WTC11 (cell line): ENCODE results near the gene OR6B3. TPM values are rescaled to one million over a fixed set of nuclear protein-coding genes. Genes with fewer than 3 reads are reported as not detected.

ENCODE experiments used
- ATAC-seq: fragments of 200-7000 bp; cut with Tn5 transposase; 2 replicates; pipeline ENCODE4 v1.10.0; 2021; ENCODE audit warnings: mild to moderate bottlenecking, moderate library complexity
- CTCF ChIA-PET: fragments of 300-600 bp; sonication (Branson Sonifier 250); formaldehyde crosslinking; loops from one replicate; lab custom pipeline; 2021; ENCODE audit warnings: antibody characterized with exemption; lab: Charles Lee
- POLR2A ChIA-PET: fragments of 350-600 bp; sonication (Branson Sonifier 250); formaldehyde crosslinking; loops from one replicate; lab custom pipeline; 2021; ENCODE audit warnings: antibody characterized with exemption; lab: Charles Lee
- DNase-seq: peaks from one replicate; pipeline ENCODE4 v3.0.0; 2021; ENCODE audit warnings: low spot score
- H3K27ac Mint-ChIP-seq: 2 replicates; pipeline ENCODE4 v1.8.0; 2021; ENCODE audit warnings: mixed read lengths
- H3K27me3 Mint-ChIP-seq: 2 replicates; pipeline ENCODE4 v1.8.0; 2021; ENCODE audit warnings: low read depth, mild to moderate bottlenecking, moderate library complexity, mixed read lengths
- H3K36me3 Mint-ChIP-seq: 2 replicates; pipeline ENCODE4 v1.8.0; 2021; ENCODE audit warnings: mixed read lengths
- H3K4me1 Mint-ChIP-seq: 2 replicates; pipeline ENCODE4 v1.8.0; 2022; ENCODE audit warnings: mixed read lengths
- H3K4me3 Mint-ChIP-seq: 2 replicates; pipeline ENCODE4 v1.8.0; 2021; ENCODE audit warnings: mild to moderate bottlenecking, moderate library complexity, mixed read lengths
- H3K9me3 Mint-ChIP-seq: 2 replicates; pipeline ENCODE4 v1.8.0; 2021; ENCODE audit warnings: mixed read lengths
- FOXJ3 ChIP-seq: sonication (generic); formaldehyde crosslinking; IDR thresholded peaks from 2 replicates; pipeline ENCODE4 v1.9.0; 2021; ENCODE audit warnings: missing genetic modification reagents, mild to moderate bottlenecking, borderline replicate concordance
- FOXP1 ChIP-seq: sonication (generic); formaldehyde crosslinking; IDR thresholded peaks from 2 replicates; pipeline ENCODE4 v1.8.0; 2022; ENCODE audit warnings: missing genetic modification reagents, mild to moderate bottlenecking, moderate library complexity, borderline replicate concordance
- IRF2 ChIP-seq: sonication (generic); formaldehyde crosslinking; IDR thresholded peaks from 2 replicates; pipeline ENCODE4 v1.8.0; 2022; ENCODE audit warnings: low read depth, missing genetic modification reagents, borderline replicate concordance
- NFE2L1 ChIP-seq: sonication (generic); formaldehyde crosslinking; IDR thresholded peaks from 2 replicates; pipeline ENCODE4 v1.8.1; 2023; ENCODE audit warnings: missing genetic modification reagents
- NR1H2 ChIP-seq: sonication (generic); formaldehyde crosslinking; IDR thresholded peaks from 2 replicates; pipeline ENCODE4 v1.9.0; 2021; ENCODE audit warnings: mild to moderate bottlenecking, moderate library complexity, missing genetic modification reagents
- SP1 ChIP-seq: sonication (generic); formaldehyde crosslinking; conservative IDR thresholded peaks from 2 replicates; pipeline ENCODE4 v1.8.1; 2022; ENCODE audit warnings: missing genetic modification reagents
- total RNA-seq: library from RNA; stranded (reverse); gene quantifications from 3 replicates; pipeline ENCODE4 v1.2.3, GENCODE V29; 2021
- TF ChIP-seq, protein P1 (sequence below): sonication (generic); formaldehyde crosslinking; IDR thresholded peaks from 2 replicates; pipeline ENCODE4 v1.8.0; 2022; ENCODE audit warnings: mild to moderate bottlenecking, missing genetic modification reagents
- TF ChIP-seq, protein P2 (sequence below): sonication (generic); formaldehyde crosslinking; IDR thresholded peaks from 2 replicates; pipeline ENCODE4 v1.8.1; 2022; ENCODE audit warnings: mild to moderate bottlenecking, moderate library complexity, missing genetic modification reagents
- TF ChIP-seq, protein P3 (sequence below): sonication (generic); formaldehyde crosslinking; IDR thresholded peaks from 2 replicates; pipeline ENCODE4 v1.8.1; 2023; ENCODE audit warnings: mild to moderate bottlenecking, moderate library complexity, missing genetic modification reagents
- TF ChIP-seq, protein P4 (sequence below): fragments of 250-450 bp; sonication (Bioruptor Pico); IDR thresholded peaks from 2 replicates; pipeline ENCODE4 v1.9.0; 2021; ENCODE audit warnings: moderate library complexity, mild to moderate bottlenecking, inconsistent platforms, borderline replicate concordance
- TF ChIP-seq, protein P5 (sequence below): fragments of 250-450 bp; sonication (Bioruptor Pico); IDR thresholded peaks from 2 replicates; pipeline ENCODE4 v1.9.0; 2021; ENCODE audit warnings: mild to moderate bottlenecking
- TF ChIP-seq, protein P6 (sequence below): sonication (generic); formaldehyde crosslinking; IDR thresholded peaks from 2 replicates; pipeline ENCODE4 v1.8.1; 2023; ENCODE audit warnings: mild to moderate bottlenecking, missing genetic modification reagents, moderate library complexity

The OR6B3 gene
- total RNA-seq, 1 experiment from 2014 or later, result not detected

DNA sequence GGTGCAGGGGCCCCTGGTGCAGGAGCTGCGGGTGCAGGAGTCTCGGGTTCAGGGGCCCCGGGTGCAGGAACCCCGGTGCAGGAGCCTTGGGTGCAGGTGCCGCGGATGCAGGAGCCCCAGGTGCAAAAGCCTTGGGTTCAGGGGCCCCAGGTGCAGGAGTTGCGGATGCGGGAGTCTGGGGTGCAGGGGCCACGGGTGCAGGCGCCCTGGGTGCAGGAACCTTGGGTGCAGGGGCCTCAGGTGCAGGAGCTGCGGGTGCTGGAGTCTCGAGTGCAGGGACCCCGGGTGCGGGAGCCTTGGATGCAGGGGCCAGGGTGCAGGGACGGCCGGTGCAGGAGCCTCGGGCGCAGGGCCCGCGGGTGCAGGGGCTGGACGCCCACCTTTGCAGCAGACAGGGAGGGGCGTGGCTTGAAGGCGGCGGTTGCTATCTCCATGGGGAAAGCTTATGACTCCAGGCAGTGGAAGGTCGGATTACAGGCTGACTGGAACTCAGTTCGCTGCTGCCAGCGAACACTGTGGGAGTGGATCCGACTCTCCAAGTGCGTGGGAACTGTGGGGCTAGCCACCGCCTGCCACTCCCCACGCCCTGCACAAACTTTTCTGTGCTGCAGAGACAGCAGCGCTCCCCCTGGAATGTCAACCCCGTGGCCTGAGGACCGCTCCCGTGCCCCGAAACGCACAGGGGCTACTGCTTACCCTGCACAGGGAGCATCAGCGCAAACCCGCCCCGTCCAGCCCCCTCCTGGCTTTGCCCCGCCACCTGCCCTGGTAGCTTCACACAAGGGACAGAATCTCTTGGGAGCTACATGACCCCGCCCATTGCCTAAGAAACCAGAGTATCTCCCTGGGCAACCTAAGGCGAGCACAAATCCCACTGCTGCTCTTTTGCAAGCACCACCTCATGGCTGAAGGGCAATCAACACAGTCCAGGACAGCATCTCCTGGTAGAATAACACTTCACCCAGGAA is 42.5 kb upstream of the OR6B3 start:
- DNase-seq, result peak; percentile 63
- Mint-ChIP-seq H3K36me3 (no peaks in the 10 kb centered on the region), H3K27me3 (peaks cover 46% of the 10 kb centered on the region), H3K9me3 (peaks cover 18% of the 10 kb centered on the region), H3K4me3 (peak overlapping the region; percentile 81), H3K4me1 (peaks cover 11% of the 10 kb centered on the region), H3K27ac (no peak overlapping the region)
- POLR2A ChIA-PET, result no interaction called here
- TF ChIP-seq NFE2L1, result no peak
- TF ChIP-seq, protein P1, sequence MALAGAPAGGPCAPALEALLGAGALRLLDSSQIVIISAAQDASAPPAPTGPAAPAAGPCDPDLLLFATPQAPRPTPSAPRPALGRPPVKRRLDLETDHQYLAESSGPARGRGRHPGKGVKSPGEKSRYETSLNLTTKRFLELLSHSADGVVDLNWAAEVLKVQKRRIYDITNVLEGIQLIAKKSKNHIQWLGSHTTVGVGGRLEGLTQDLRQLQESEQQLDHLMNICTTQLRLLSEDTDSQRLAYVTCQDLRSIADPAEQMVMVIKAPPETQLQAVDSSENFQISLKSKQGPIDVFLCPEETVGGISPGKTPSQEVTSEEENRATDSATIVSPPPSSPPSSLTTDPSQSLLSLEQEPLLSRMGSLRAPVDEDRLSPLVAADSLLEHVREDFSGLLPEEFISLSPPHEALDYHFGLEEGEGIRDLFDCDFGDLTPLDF (CRISPR knock-in tag), result no peak
- TF ChIP-seq, protein P2, sequence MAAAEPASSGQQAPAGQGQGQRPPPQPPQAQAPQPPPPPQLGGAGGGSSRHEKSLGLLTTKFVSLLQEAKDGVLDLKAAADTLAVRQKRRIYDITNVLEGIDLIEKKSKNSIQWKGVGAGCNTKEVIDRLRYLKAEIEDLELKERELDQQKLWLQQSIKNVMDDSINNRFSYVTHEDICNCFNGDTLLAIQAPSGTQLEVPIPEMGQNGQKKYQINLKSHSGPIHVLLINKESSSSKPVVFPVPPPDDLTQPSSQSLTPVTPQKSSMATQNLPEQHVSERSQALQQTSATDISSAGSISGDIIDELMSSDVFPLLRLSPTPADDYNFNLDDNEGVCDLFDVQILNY (CRISPR knock-in tag), result 0 out of 2 replicates have a peak, but pooled peaks have one; percentile 31
- TF ChIP-seq, protein P3, sequence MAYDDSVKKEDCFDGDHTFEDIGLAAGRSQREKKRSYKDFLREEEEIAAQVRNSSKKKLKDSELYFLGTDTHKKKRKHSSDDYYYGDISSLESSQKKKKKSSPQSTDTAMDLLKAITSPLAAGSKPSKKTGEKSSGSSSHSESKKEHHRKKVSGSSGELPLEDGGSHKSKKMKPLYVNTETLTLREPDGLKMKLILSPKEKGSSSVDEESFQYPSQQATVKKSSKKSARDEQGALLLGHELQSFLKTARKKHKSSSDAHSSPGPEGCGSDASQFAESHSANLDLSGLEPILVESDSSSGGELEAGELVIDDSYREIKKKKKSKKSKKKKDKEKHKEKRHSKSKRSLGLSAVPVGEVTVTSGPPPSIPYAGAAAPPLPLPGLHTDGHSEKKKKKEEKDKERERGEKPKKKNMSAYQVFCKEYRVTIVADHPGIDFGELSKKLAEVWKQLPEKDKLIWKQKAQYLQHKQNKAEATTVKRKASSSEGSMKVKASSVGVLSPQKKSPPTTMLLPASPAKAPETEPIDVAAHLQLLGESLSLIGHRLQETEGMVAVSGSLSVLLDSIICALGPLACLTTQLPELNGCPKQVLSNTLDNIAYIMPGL, result 0 out of 2 replicates have a peak, but pooled peaks have one; percentile 43
- CTCF ChIA-PET, result interaction anchor here (0.7 to 2.3 kb wide), 9 partner anchors 29 to 272 kb away, joined by 3 to 14 read pairs (median 4); no protein-coding TSS in a partner anchor
- peak; percentile 93 for ATAC-seq

DNA sequence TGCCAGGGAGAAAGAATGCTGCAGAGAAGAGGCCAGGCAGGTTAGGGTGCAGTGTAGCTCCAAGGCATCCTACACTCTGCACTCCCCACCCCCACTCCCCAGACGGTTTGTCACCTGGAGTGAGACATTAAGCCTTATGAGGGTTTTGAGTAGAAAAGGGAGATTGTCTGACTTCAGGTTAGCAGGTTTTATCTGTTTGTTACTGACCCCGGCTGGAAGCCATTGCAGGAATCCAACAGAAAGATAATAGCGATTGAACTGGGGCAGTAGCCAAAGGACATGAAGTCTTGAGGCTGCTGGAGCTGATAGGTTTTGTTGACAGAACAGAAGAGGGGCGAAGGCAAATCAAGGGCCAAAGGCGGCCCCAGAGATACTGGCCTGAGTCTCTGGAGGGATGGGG is 36.0 kb upstream of the OR6B3 start:
- H3K27ac Mint-ChIP-seq, result no peak overlapping the region
- no peak for DNase-seq
- ChIA-PET POLR2A (no interaction called here), CTCF (interaction anchor here (0.9 kb wide), 1 partner anchor 28 kb away, joined by 3 read pairs; no protein-coding TSS in a partner anchor)
- peaks cover 13% of the 10 kb centered on the region for H3K4me1 Mint-ChIP-seq
- H3K9me3 Mint-ChIP-seq, result peaks cover 39% of the 10 kb centered on the region
- ATAC-seq, result peak; percentile 30; the same call in 1 of the 2 replicates
- TF ChIP-seq, protein P4, sequence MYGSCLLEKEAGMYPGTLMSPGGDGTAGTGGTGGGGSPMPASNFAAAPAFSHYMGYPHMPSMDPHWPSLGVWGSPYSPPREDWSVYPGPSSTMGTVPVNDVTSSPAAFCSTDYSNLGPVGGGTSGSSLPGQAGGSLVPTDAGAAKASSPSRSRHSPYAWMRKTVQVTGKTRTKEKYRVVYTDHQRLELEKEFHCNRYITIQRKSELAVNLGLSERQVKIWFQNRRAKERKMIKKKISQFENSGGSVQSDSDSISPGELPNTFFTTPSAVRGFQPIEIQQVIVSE, result no peak
- TF ChIP-seq FOXP1, result no peak
- TF ChIP-seq FOXJ3, result no peak
- TF ChIP-seq, protein P5, sequence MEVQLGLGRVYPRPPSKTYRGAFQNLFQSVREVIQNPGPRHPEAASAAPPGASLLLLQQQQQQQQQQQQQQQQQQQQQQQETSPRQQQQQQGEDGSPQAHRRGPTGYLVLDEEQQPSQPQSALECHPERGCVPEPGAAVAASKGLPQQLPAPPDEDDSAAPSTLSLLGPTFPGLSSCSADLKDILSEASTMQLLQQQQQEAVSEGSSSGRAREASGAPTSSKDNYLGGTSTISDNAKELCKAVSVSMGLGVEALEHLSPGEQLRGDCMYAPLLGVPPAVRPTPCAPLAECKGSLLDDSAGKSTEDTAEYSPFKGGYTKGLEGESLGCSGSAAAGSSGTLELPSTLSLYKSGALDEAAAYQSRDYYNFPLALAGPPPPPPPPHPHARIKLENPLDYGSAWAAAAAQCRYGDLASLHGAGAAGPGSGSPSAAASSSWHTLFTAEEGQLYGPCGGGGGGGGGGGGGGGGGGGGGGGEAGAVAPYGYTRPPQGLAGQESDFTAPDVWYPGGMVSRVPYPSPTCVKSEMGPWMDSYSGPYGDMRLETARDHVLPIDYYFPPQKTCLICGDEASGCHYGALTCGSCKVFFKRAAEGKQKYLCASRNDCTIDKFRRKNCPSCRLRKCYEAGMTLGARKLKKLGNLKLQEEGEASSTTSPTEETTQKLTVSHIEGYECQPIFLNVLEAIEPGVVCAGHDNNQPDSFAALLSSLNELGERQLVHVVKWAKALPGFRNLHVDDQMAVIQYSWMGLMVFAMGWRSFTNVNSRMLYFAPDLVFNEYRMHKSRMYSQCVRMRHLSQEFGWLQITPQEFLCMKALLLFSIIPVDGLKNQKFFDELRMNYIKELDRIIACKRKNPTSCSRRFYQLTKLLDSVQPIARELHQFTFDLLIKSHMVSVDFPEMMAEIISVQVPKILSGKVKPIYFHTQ (CRISPR knock-in tag), result no peak
- no peak for TF ChIP-seq IRF2 (CRISPR knock-in tag)
- no peak for TF ChIP-seq SP1 (CRISPR knock-in tag)
- no peak for TF ChIP-seq NR1H2 (CRISPR knock-in tag)
- TF ChIP-seq, protein P6, sequence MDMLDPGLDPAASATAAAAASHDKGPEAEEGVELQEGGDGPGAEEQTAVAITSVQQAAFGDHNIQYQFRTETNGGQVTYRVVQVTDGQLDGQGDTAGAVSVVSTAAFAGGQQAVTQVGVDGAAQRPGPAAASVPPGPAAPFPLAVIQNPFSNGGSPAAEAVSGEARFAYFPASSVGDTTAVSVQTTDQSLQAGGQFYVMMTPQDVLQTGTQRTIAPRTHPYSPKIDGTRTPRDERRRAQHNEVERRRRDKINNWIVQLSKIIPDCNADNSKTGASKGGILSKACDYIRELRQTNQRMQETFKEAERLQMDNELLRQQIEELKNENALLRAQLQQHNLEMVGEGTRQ (CRISPR knock-in tag), result no peak
- peaks cover 8% of the 10 kb centered on the region for H3K27me3 Mint-ChIP-seq
- H3K4me3 Mint-ChIP-seq, result no peak overlapping the region
- H3K36me3 Mint-ChIP-seq, result peaks cover 15% of the 10 kb centered on the region
